OCI-LY1 (cell line): ENCODE results near the gene C14orf180.

ENCODE experiments used
- H2AFZ ChIP-seq: fragments of 200-600 bp; sonication (generic), shearing (Covaris generic); 2 replicates; pipeline ENCODE4 v1.6.0; 2014; ENCODE audit warnings: antibody characterized with exemption, mild to moderate bottlenecking, low read length
- H3F3A ChIP-seq: fragments of 200-600 bp; sonication (generic), shearing (Covaris generic); 2 replicates; pipeline ENCODE4 v1.6.0; 2014; ENCODE audit warnings: mild to moderate bottlenecking, antibody characterized with exemption, low read length, moderate library complexity; ENCODE audit not compliant: insufficient read depth
- H3K27ac ChIP-seq: fragments of 200-600 bp; sonication (generic); 2 replicates; pipeline ENCODE4 v1.5.1; 2014; ENCODE audit warnings: low read length, mixed run types, mild to moderate bottlenecking, low read depth; ENCODE audit not compliant: poor library complexity, severe bottlenecking
- H3K27me3 ChIP-seq: fragments of 200-600 bp; sonication (generic); 2 replicates; pipeline ENCODE4 v1.6.0; 2014; ENCODE audit warnings: antibody characterized with exemption, mild to moderate bottlenecking, low read length, moderate library complexity; ENCODE audit not compliant: insufficient read depth
- H3K36me3 ChIP-seq: fragments of 200-600 bp; sonication (generic); 2 replicates; pipeline ENCODE4 v1.6.1; 2014; ENCODE audit warnings: mild to moderate bottlenecking, antibody characterized with exemption, low read length, moderate library complexity, mixed read lengths; ENCODE audit not compliant: insufficient read depth
- H3K4me1 ChIP-seq: fragments of 200-600 bp; sonication (generic); 2 replicates; pipeline ENCODE4 v1.5.1; 2014; ENCODE audit warnings: mild to moderate bottlenecking, low read length, moderate library complexity; ENCODE audit not compliant: insufficient read depth, severe bottlenecking
- H3K4me2 ChIP-seq: fragments of 200-600 bp; sonication (generic), shearing (Covaris generic); 2 replicates; pipeline ENCODE4 v1.6.1; 2014; ENCODE audit warnings: low read length
- H3K4me3 ChIP-seq: fragments of 200-600 bp; sonication (generic); 2 replicates; pipeline ENCODE4 v1.5.1; 2014; ENCODE audit warnings: low read length, low read depth, mild to moderate bottlenecking, mixed read lengths; ENCODE audit not compliant: poor library complexity, severe bottlenecking
- H3K79me2 ChIP-seq: fragments of 200-600 bp; shearing (Covaris generic); 2 replicates; pipeline ENCODE4 v1.6.1; 2016; ENCODE audit warnings: mixed run types, low read length, mixed read lengths; ENCODE audit not compliant: insufficient read depth
- H3K9ac ChIP-seq: fragments of 200-600 bp; sonication (generic), shearing (Covaris generic); 2 replicates; pipeline ENCODE4 v1.6.1; 2014; ENCODE audit warnings: mild to moderate bottlenecking, low read length, mixed read lengths
- H3K9me2 ChIP-seq: fragments of 200-600 bp; sonication (generic), shearing (Covaris generic); 2 replicates; pipeline ENCODE4 v1.6.1; 2014; ENCODE audit warnings: low read depth, mild to moderate bottlenecking, low read length, mixed read lengths
- H3K9me3 ChIP-seq: fragments of 200-600 bp; shearing (Covaris generic); 2 replicates; pipeline ENCODE4 v1.6.1; 2014; ENCODE audit warnings: low read length, mixed read lengths
- H4K20me1 ChIP-seq: fragments of 200-600 bp; sonication (generic), shearing (Covaris generic); 2 replicates; pipeline ENCODE4 v1.6.0; 2016; ENCODE audit warnings: mild to moderate bottlenecking, low read length; ENCODE audit not compliant: insufficient read depth
- EZH2 ChIP-seq: fragments of 200-600 bp; sonication (generic), shearing (Covaris generic); IDR thresholded peaks from 2 replicates; pipeline ENCODE4 v1.8.0; 2017; ENCODE audit warnings: borderline replicate concordance, mixed run types, mild to moderate bottlenecking, antibody characterized with exemption, low read length, moderate library complexity, mixed read lengths
- TF ChIP-seq, protein P1 (sequence below): fragments of 200-600 bp; sonication (generic), shearing (Covaris generic); IDR thresholded peaks from 2 replicates; pipeline ENCODE4 v1.5.1; 2017; ENCODE audit warnings: mild to moderate bottlenecking, antibody characterized with exemption, low read length, moderate library complexity, mixed read lengths

C14orf180 gene

GRCh38 chr14:104583424-104584306 is 4.1 kb downstream of the C14orf180 start:
- Histone ChIP-seq H3K36me3 (no peaks in the 10 kb centered on the region), H3K4me2 (no peak overlapping the region), H3K9me3 (no peaks in the 10 kb centered on the region), H3K27me3 (peaks cover 8% of the 10 kb centered on the region; the same call in 1 of the 2 replicates), H3K4me3 (no peak overlapping the region), H3K79me2 (no peaks in the 10 kb centered on the region), H3K9me2 (no peaks in the 10 kb centered on the region), H3K9ac (no peak overlapping the region), H3F3A (no peaks in the 10 kb centered on the region), H4K20me1 (no peaks in the 10 kb centered on the region), H3K4me1 (no peaks in the 10 kb centered on the region), H3K27ac (no peak overlapping the region), H2AFZ (no peak overlapping the region)
- TF ChIP-seq, protein P1, sequence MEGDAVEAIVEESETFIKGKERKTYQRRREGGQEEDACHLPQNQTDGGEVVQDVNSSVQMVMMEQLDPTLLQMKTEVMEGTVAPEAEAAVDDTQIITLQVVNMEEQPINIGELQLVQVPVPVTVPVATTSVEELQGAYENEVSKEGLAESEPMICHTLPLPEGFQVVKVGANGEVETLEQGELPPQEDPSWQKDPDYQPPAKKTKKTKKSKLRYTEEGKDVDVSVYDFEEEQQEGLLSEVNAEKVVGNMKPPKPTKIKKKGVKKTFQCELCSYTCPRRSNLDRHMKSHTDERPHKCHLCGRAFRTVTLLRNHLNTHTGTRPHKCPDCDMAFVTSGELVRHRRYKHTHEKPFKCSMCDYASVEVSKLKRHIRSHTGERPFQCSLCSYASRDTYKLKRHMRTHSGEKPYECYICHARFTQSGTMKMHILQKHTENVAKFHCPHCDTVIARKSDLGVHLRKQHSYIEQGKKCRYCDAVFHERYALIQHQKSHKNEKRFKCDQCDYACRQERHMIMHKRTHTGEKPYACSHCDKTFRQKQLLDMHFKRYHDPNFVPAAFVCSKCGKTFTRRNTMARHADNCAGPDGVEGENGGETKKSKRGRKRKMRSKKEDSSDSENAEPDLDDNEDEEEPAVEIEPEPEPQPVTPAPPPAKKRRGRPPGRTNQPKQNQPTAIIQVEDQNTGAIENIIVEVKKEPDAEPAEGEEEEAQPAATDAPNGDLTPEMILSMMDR: no peak
- no peak for TF ChIP-seq EZH2

GRCh38 chr14:104584557-104584956 is 5.0 kb downstream of the C14orf180 start:
- Histone ChIP-seq H3K4me2 (no peak overlapping the region), H3K9me2 (no peaks in the 10 kb centered on the region), H4K20me1 (no peaks in the 10 kb centered on the region), H3K4me3 (no peak overlapping the region), H3K36me3 (no peaks in the 10 kb centered on the region), H3K4me1 (no peaks in the 10 kb centered on the region), H3F3A (no peaks in the 10 kb centered on the region), H3K27ac (no peak overlapping the region), H3K79me2 (no peaks in the 10 kb centered on the region), H3K9ac (no peak overlapping the region), H3K27me3 (peaks cover 8% of the 10 kb centered on the region; the same call in 1 of the 2 replicates), H2AFZ (no peak overlapping the region), H3K9me3 (no peaks in the 10 kb centered on the region)
- no peak for TF ChIP-seq EZH2
- TF ChIP-seq, protein P1: no peak

DNA sequence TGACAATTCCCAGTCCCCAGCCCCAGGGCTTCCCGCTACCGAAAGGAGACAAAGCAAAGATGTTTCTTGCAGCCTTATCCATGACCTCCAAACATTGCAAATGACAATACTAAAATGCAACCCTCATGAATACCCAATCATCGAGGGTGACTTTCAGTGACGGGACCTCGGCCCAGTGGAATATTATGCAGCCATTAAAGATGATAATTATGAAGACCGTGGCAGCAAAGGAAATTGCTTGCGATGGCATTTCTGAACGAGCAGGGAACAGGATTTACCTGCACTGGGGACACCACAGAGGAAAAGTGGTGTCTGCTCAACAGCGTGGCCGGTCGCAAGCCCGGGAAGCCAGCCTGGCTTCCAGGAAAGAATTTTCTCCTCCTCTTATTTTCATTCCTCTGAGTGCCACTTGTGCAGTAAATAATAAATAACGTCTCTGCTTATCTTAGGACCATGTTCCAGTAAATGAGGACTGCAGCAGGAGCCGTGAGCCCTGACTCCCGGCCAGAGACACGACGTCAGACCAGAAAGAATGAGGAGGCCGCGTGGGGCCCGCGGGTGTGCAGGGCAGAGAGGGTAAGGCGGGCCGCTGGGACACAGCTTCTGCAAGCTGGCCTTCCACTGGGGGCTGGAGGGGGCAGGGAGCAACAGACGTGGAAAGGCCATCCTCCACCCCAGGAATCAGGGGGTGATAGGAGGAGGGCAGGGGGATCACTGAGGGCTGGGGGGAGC is 6.6 kb downstream of the C14orf180 start:
- Histone ChIP-seq H3F3A (no peaks in the 10 kb centered on the region), H4K20me1 (no peaks in the 10 kb centered on the region), H3K4me2 (no peak overlapping the region), H2AFZ (no peak overlapping the region), H3K79me2 (no peaks in the 10 kb centered on the region), H3K4me3 (no peak overlapping the region), H3K9me2 (no peaks in the 10 kb centered on the region), H3K4me1 (no peaks in the 10 kb centered on the region), H3K27ac (no peak overlapping the region), H3K9me3 (no peaks in the 10 kb centered on the region), H3K9ac (no peak overlapping the region), H3K36me3 (no peaks in the 10 kb centered on the region), H3K27me3 (peaks cover 8% of the 10 kb centered on the region; the same call in 1 of the 2 replicates)
- TF ChIP-seq, protein P1: no peak
- no peak for TF ChIP-seq EZH2
